H9 (cell line): ENCODE results near the gene SCGB1D1. TPM values are rescaled to one million over a fixed set of nuclear protein-coding genes. Genes with fewer than 3 reads are reported as not detected.

ENCODE experiments used
- DNase-seq: peaks from one replicate; pipeline ENCODE4 v3.0.0-alpha.2; 2017
- H2AFZ ChIP-seq: one replicate; pipeline ENCODE4 v1.6.1; 2013; ENCODE audit warnings: mild to moderate bottlenecking, low read length, control low read depth, moderate library complexity
- H2AK5ac ChIP-seq: 2 replicates; pipeline ENCODE4 v1.6.1; 2013; ENCODE audit warnings: low read length, control low read depth, mixed read lengths; ENCODE audit not compliant: insufficient read length
- H2BK120ac ChIP-seq: one replicate; pipeline ENCODE4 v1.6.1; 2013; ENCODE audit warnings: low read depth, mild to moderate bottlenecking, low read length, control low read depth, inconsistent platforms; ENCODE audit not compliant: poor library complexity, severe bottlenecking
- H2BK12ac ChIP-seq: 2 replicates; pipeline ENCODE4 v1.6.1; 2013; ENCODE audit warnings: low read length, control low read depth, mixed read lengths, low read depth; ENCODE audit not compliant: insufficient read length
- H2BK15ac ChIP-seq: 2 replicates; pipeline ENCODE4 v1.6.1; 2013; ENCODE audit warnings: low read depth, low read length, control low read depth
- H2BK20ac ChIP-seq: one replicate; pipeline ENCODE4 v1.6.1; 2013; ENCODE audit warnings: low read depth, mild to moderate bottlenecking, low read length, control low read depth, inconsistent platforms; ENCODE audit not compliant: poor library complexity, severe bottlenecking
- H2BK5ac ChIP-seq: 2 replicates; pipeline ENCODE4 v1.6.1; 2013; ENCODE audit warnings: low read length, control low read depth, mixed read lengths; ENCODE audit not compliant: insufficient read length
- H3K14ac ChIP-seq: 2 replicates; pipeline ENCODE4 v1.6.1; 2013; ENCODE audit warnings: low read length, control low read depth; ENCODE audit not compliant: insufficient read depth
- H3K18ac ChIP-seq: 2 replicates; pipeline ENCODE4 v1.6.1; 2013; ENCODE audit warnings: low read depth, mild to moderate bottlenecking, mixed read lengths, low read length, control low read depth; ENCODE audit not compliant: insufficient read length
- H3K23ac ChIP-seq: 2 replicates; pipeline ENCODE4 v1.6.1; 2013; ENCODE audit warnings: low read length, control low read depth, mixed read lengths, low read depth; ENCODE audit not compliant: insufficient read length
- H3K23me2 ChIP-seq: 2 replicates; pipeline ENCODE4 v1.6.1; 2013; ENCODE audit warnings: low read depth, mild to moderate bottlenecking, mixed read lengths, low read length, control low read depth; ENCODE audit not compliant: insufficient read length, poor library complexity, severe bottlenecking
- H3K27ac ChIP-seq: 2 replicates; pipeline ENCODE4 v1.5.1; 2013; ENCODE audit warnings: low read length, control low read depth, mixed read lengths, low read depth; ENCODE audit not compliant: insufficient read length
- H3K27me3 ChIP-seq: 2 replicates; pipeline ENCODE4 v1.6.1; 2013; ENCODE audit warnings: low read length, control low read depth, inconsistent platforms; ENCODE audit not compliant: insufficient read depth
- H3K4ac ChIP-seq: 2 replicates; pipeline ENCODE4 v1.6.1; 2013; ENCODE audit warnings: low read depth, mild to moderate bottlenecking, control low read depth, inconsistent platforms, low read length, moderate library complexity
- H3K4me1 ChIP-seq: 2 replicates; pipeline ENCODE4 v1.6.1; 2013; ENCODE audit warnings: low read length, control low read depth, inconsistent platforms; ENCODE audit not compliant: insufficient read depth
- H3K4me2 ChIP-seq: 2 replicates; pipeline ENCODE4 v1.6.1; 2013; ENCODE audit warnings: low read length, control low read depth, mixed read lengths; ENCODE audit not compliant: insufficient read length, insufficient read depth
- H3K56ac ChIP-seq: 2 replicates; pipeline ENCODE4 v1.6.1; 2013; ENCODE audit warnings: low read depth, mild to moderate bottlenecking, mixed read lengths, low read length, control low read depth; ENCODE audit not compliant: insufficient read length
- H3K79me1 ChIP-seq: 2 replicates; pipeline ENCODE4 v1.6.1; 2013; ENCODE audit warnings: low read depth, mild to moderate bottlenecking, moderate library complexity, low read length, control low read depth, inconsistent platforms; ENCODE audit not compliant: insufficient read depth, poor library complexity, severe bottlenecking
- H3K79me2 ChIP-seq: 2 replicates; pipeline ENCODE4 v1.6.1; 2013; ENCODE audit warnings: low read length, control low read depth, inconsistent platforms; ENCODE audit not compliant: insufficient read depth
- H3K9ac ChIP-seq: 2 replicates; pipeline ENCODE4 v1.6.1; 2013; ENCODE audit warnings: low read length, control low read depth, mixed read lengths; ENCODE audit not compliant: insufficient read length; ENCODE audit errors: extremely low read depth
- H3K9me3 ChIP-seq: one replicate; pipeline ENCODE4 v1.6.1; 2013; ENCODE audit warnings: low read depth, low read length, inconsistent platforms; ENCODE audit not compliant: control insufficient read depth
- H3T11ph ChIP-seq: one replicate; pipeline ENCODE4 v1.6.1; 2013; ENCODE audit warnings: mild to moderate bottlenecking, low read length, control low read depth, inconsistent platforms
- H4K20me1 ChIP-seq: one replicate; pipeline ENCODE4 v1.6.1; 2013; ENCODE audit not compliant: control insufficient read depth, insufficient read length, insufficient read depth
- H4K5ac ChIP-seq: 2 replicates; pipeline ENCODE4 v1.6.1; 2013; ENCODE audit warnings: low read depth, mild to moderate bottlenecking, mixed read lengths, low read length, control low read depth; ENCODE audit not compliant: insufficient read length
- H4K8ac ChIP-seq: replicated peaks from 2 replicates; pipeline ENCODE4 v1.6.1; 2013; ENCODE audit warnings: low read length, control low read depth, mixed read lengths, low read depth; ENCODE audit not compliant: insufficient read length
- H4K91ac ChIP-seq: 2 replicates; pipeline ENCODE4 v1.6.1; 2013; ENCODE audit warnings: low read depth, mild to moderate bottlenecking, moderate library complexity, mixed read lengths, low read length, control low read depth; ENCODE audit not compliant: insufficient read length
- H3K27ac Mint-ChIP-seq, 3 experiments: 2 replicates in 2 of 3; 3 replicates in 1 of 3; pipeline ENCODE4 v1.8.0; 2020 to 2021; ENCODE audit warnings: mixed read lengths in 3 of 3, mild to moderate bottlenecking in 1 of 3, moderate library complexity in 1 of 3
- H3K27me3 Mint-ChIP-seq: 2 replicates; pipeline ENCODE4 v1.8.0; 2021; ENCODE audit warnings: low read depth, mild to moderate bottlenecking, moderate library complexity, mixed read lengths
- H3K36me3 Mint-ChIP-seq, 3 experiments: 2 replicates in 2 of 3; 3 replicates in 1 of 3; pipeline ENCODE4 v1.8.0; 2020 to 2021; ENCODE audit warnings: low read depth in 3 of 3, mixed read lengths in 3 of 3; ENCODE audit not compliant: insufficient read depth in 1 of 3
- H3K4me1 Mint-ChIP-seq, 2 experiments: 2 replicates each; pipeline ENCODE4 v1.8.0; 2020; ENCODE audit warnings: mixed read lengths in 2 of 2
- H3K4me3 Mint-ChIP-seq, 2 experiments: 2 replicates in 1 of 2; 3 replicates in 1 of 2; pipeline ENCODE4 v1.8.0; 2020 to 2021; ENCODE audit warnings: mild to moderate bottlenecking in 2 of 2, mixed read lengths in 2 of 2, moderate library complexity in 1 of 2
- H3K9me3 Mint-ChIP-seq, 2 experiments: 2 replicates in 1 of 2; 3 replicates in 1 of 2; pipeline ENCODE4 v1.8.0; 2020; ENCODE audit warnings: mild to moderate bottlenecking in 2 of 2, mixed read lengths in 2 of 2, moderate library complexity in 1 of 2
- WGBS: extraction: QIAGEN DNeasy Blood & Tissue Kit; methylation state at CpG from one replicate; pipeline ENCODE4 v1.1.7; 2013; ENCODE audit warnings: missing lambda C conversion rate, low lambda C conversion rate, mixed read lengths; ENCODE audit not compliant: insufficient read length; ENCODE audit errors: extremely low coverage; 5-methylcytosine and 5-hydroxymethylcytosine counted together
- total RNA-seq: library from RNA; stranded (reverse); gene quantifications from 2 replicates; pipeline ENCODE4 v1.2.1, GENCODE V29; 2021
- TF ChIP-seq, protein P1 (sequence below): fragments of 200-600 bp; sonication (generic); conservative IDR thresholded peaks from 3 replicates; pipeline ENCODE4 v1.8.0; 2021; ENCODE audit warnings: antibody characterized with exemption, mild to moderate bottlenecking

Gene SCGB1D1
- total RNA-seq, 1 experiment from 2014 or later: not detected

DNA sequence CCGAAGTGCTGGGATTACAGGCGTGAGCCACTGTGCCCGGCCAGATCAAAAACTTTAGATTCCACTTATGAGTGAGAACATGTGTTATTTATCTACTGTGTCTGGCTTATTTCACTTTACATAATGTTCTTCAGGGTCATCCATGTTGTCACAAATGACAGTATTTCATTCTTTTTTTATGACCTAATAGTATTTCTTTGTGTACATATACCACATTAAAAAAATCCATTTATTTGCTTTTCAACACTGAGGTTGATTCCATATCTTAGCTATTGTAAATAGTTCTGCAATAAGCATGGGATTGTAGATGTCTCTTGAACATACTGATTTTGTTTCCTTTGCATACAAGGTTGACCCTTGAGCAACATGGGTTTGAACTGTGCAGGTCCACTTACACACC, 13.2 kb upstream of the SCGB1D1 start:
- H3K4me1 Mint-ChIP-seq: peaks cover 4% of the 10 kb centered on the region in 2 experiments
- Histone ChIP-seq H2BK20ac (no peak overlapping the region), H3K23ac (no peak overlapping the region), H3K79me2 (no peaks in the 10 kb centered on the region), H3K9ac (no peak overlapping the region), H3K9me3 (no peaks in the 10 kb centered on the region), H4K20me1 (no peaks in the 10 kb centered on the region), H2BK12ac (no peak overlapping the region), H2AK5ac (no peak overlapping the region), H2AFZ (no peak overlapping the region), H2BK120ac (no peak overlapping the region), H3K4me1 (no peaks in the 10 kb centered on the region), H4K91ac (no peak overlapping the region), H3K4me2 (no peak overlapping the region), H4K8ac (no peak overlapping the region), H2BK15ac (no peak overlapping the region), H3K4ac (no peak overlapping the region), H3T11ph (no peak overlapping the region), H2BK5ac (no peak overlapping the region), H3K23me2 (no peaks in the 10 kb centered on the region), H3K18ac (no peak overlapping the region), H3K27me3 (no peaks in the 10 kb centered on the region; the same call in 1 of the 2 replicates), H3K27ac (no peak overlapping the region), H4K5ac (no peak overlapping the region), H3K56ac (no peak overlapping the region), H3K79me1 (no peaks in the 10 kb centered on the region), H3K14ac (no peak overlapping the region)
- no peaks in the 10 kb centered on the region for H3K36me3 Mint-ChIP-seq
- H3K4me3 Mint-ChIP-seq: no peak overlapping the region
- DNase-seq: no peak
- WGBS: no CpG with 5 or more reads among the region's 3 CpGs
- peaks cover 21% of the 10 kb centered on the region for H3K27me3 Mint-ChIP-seq
- no peaks in the 10 kb centered on the region for H3K9me3 Mint-ChIP-seq
- TF ChIP-seq, protein P1, sequence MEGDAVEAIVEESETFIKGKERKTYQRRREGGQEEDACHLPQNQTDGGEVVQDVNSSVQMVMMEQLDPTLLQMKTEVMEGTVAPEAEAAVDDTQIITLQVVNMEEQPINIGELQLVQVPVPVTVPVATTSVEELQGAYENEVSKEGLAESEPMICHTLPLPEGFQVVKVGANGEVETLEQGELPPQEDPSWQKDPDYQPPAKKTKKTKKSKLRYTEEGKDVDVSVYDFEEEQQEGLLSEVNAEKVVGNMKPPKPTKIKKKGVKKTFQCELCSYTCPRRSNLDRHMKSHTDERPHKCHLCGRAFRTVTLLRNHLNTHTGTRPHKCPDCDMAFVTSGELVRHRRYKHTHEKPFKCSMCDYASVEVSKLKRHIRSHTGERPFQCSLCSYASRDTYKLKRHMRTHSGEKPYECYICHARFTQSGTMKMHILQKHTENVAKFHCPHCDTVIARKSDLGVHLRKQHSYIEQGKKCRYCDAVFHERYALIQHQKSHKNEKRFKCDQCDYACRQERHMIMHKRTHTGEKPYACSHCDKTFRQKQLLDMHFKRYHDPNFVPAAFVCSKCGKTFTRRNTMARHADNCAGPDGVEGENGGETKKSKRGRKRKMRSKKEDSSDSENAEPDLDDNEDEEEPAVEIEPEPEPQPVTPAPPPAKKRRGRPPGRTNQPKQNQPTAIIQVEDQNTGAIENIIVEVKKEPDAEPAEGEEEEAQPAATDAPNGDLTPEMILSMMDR: no peak
- no peak overlapping the region for H3K27ac Mint-ChIP-seq
